Epithelial cell of proximal tubule (primary cell): ENCODE measurements around the gene KRTAP5-4. TPM values are rescaled to one million over a fixed set of nuclear protein-coding genes. Genes with fewer than 3 reads are reported as not detected.

Source experiments
- DNase-seq: peaks from one replicate; pipeline ENCODE4 v3.0.0-alpha.2; 2011; ENCODE audit warnings: low read depth
- H3K4me3 ChIP-seq: 2 replicates; pipeline ENCODE4 v1.5.1; 2011; ENCODE audit warnings: low read depth, mild to moderate bottlenecking, low read length
- CTCF ChIP-seq: conservative IDR thresholded peaks from 2 replicates; pipeline ENCODE4 v1.5.1; 2012; ENCODE audit warnings: low read depth, mild to moderate bottlenecking, low read length
- total RNA-seq: library from RNA; depleted of rRNA; stranded (reverse); fragments of >200 nt; gene quantifications from 2 replicates; pipeline ENCODE4 v1.2.3, GENCODE V29; 2015

KRTAP5-4 gene
- total RNA-seq, 1 donor from 2014 or later = not detected

GRCh38 chr11:1632053-1632714, 10.2 kb upstream of the KRTAP5-4 start:
- no peak for DNase-seq
- H3K4me3 ChIP-seq = no peak overlapping the region
- no peak for TF ChIP-seq CTCF

DNA sequence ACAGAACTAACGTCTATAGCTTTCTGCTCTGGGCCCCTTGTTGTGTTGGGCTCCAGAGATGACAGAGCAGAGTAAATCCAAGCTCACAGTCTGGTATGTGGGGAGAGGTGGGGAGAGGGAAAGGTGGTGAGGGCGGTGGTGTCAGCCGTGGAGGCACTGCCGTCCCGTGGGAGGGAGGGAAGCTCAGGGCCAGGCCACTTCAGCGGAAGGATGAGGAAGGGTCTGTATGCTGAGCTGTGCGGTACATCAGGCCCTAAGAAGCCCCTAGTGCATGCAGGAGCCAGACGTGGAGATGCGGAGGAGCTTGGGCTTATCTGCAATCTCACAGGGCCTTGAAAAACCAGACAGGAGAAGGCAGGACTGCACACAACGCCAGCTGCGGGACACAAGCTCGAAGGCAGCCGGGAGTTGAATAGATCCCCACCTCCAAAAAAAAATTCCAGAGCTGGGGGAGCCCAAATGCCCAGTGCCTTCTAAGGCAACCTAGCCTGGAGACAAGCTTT, 9.2 kb upstream of the KRTAP5-4 start:
- no peak overlapping the region for H3K4me3 ChIP-seq
- TF ChIP-seq CTCF = no peak
- no peak for DNase-seq

DNA sequence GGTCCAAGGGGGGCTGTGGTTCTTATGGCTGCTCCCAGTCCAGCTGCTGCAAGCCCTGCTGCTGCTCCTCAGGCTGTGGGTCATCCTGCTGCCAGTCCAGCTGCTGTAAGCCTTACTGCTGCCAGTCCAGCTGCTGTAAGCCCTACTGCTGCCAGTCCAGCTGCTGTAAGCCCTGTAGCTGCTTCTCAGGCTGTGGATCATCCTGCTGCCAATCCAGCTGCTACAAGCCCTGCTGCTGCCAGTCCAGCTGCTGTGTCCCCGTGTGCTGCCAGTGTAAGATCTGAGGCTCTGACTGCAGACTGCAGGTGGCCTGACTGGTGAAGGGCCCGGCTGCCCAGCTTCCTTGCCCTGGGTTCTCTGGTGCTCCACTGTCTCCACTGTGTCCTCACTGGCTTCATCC, 8.3 kb upstream of the KRTAP5-4 start:
- TF ChIP-seq CTCF = no peak
- H3K4me3 ChIP-seq = no peak overlapping the region
- DNase-seq = no peak

DNA sequence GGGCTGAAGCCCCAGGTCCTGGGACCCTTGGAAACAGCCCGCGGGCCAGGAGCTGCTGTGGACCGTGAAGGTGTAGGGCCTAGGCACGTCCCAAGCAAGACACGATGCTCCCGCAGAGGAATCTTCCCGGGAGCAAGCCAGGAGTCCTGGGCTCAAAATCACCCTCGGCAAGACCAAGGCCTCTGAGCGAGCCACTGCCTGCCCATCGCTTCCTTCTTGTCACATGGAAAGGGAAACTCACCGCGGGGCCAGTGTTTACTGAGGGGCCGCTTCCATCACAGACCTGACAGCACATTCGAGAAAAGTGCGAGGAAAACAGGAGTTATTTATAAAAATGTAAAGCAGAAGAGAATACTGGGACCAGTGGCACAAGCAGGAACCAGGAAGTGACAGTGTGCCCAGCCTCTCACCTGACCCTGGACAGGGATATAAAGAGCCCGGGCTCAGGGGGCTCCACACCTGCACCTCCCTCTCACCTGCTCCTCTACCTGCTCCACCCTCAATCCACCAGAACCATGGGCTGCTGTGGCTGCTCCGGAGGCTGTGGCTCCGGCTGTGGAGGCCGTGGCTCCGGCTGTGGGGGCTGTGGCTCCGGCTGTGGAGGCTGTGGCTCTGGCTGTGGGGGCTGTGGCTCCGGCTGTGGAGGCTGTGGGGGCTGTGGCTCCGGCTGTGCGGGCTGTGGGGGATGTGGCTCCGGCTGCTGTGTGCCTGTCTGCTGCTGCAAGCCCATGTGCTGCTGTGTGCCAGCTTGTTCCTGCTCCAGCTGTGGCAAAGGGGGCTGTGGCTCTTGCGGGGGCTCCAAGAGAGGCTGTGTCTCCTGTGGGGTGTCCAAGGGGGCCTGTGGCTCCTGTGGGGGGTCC, 7.6 kb upstream of the KRTAP5-4 start, which contains the start of gene KRTAP5-5:
Gene KRTAP5-5 (plus strand): TSS at position 450 of the 860 bp plus-strand sequence. CDS start 66 bp downstream, at position 516.
- no peak for TF ChIP-seq CTCF
- no peak for DNase-seq

DNA sequence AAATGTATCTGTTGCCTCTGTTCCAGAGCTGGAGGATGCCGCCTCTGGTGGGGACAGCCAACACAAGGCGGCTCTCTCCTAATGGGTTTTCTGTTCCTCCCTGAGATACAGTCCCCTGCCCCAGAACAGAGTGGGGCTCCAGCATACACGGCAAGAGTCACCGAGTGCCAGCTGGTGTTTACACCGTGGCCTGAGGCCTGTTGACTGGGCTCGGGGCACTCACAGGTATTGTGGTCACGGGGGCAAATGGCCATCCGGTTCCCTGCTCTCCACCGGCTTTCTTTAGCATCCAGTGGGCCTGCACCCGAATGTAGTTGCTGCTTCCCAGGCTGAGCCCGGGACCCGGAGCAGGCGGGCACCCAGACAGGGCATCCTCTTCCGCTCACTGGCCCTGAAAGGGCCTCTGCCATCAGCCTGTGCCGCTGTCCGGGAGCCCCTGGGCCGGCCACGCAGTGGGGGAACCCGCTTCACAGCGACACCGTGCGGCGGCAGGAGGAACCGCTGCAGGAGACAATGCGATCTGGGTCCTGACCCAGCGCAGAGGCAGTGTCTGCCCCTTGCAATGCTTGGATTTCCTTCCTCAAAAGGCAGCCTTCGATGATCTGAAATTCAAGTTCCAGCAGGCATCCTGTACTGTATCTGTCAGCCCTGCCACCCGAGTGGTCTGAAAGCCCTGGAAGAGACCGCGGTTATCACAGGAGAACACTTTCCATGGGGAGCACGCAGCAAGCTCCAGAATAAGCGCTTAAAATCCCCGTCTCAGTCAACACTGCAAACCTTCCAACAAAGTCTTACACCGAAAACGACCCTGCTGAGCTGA, 6.8 kb upstream of the KRTAP5-4 start:
- TF ChIP-seq CTCF = peak; percentile 87
- no peak for DNase-seq
- no peak overlapping the region for H3K4me3 ChIP-seq

More for the DNA sequence above, 7.6 kb upstream of the KRTAP5-4 start, which contains the start of gene KRTAP5-5:
- no peak within 1 kb of the TSS for H3K4me3 ChIP-seq

GRCh38 chr11:1625541-1625940, 3.6 kb upstream of the KRTAP5-4 start:
- DNase-seq = no peak
- no peak for TF ChIP-seq CTCF
- H3K4me3 ChIP-seq = no peak overlapping the region
